ENCODE results near the gene FCHO1. TPM values are rescaled to one million over a fixed set of nuclear protein-coding genes. Genes with fewer than 3 reads are reported as not detected.

The FCHO1 gene
- total RNA-seq, 4 donors from 2014 or later: 3.1 to 7.4 (median 4.9) TPM

- DNase-seq (ENCODE audit: low spot score) (no peak), ATAC-seq (ENCODE audit: low FRiP score) (no peak)
- TF ChIP-seq, protein P1, sequence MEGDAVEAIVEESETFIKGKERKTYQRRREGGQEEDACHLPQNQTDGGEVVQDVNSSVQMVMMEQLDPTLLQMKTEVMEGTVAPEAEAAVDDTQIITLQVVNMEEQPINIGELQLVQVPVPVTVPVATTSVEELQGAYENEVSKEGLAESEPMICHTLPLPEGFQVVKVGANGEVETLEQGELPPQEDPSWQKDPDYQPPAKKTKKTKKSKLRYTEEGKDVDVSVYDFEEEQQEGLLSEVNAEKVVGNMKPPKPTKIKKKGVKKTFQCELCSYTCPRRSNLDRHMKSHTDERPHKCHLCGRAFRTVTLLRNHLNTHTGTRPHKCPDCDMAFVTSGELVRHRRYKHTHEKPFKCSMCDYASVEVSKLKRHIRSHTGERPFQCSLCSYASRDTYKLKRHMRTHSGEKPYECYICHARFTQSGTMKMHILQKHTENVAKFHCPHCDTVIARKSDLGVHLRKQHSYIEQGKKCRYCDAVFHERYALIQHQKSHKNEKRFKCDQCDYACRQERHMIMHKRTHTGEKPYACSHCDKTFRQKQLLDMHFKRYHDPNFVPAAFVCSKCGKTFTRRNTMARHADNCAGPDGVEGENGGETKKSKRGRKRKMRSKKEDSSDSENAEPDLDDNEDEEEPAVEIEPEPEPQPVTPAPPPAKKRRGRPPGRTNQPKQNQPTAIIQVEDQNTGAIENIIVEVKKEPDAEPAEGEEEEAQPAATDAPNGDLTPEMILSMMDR (IDR thresholded peaks at IDR 0.05): no peak
Observed at GRCh38 chr19:17754634-17755442, 3.6 kb downstream of the FCHO1 start.

DNA sequence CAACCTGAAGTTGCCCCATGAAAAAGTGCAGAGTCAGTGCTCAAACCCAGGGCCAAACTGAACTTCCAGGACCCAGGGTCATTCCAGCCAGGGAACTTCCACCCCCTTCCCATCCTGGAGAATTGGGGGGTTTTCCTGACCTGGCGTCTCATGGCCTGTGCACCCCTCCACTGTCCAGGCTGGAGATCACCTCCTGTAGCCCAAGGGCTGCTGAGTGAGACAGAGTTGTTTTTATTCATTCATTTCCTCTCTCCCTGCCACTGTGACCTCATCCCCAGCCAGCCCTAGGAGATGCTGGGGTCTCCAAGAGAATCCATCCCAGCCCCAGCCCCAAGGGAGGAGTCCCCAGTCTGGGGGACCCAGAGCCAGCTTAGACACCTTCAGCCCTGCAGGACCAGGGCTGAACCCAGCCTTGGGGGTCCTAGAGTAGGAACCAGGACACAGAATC is 4.2 kb downstream of the FCHO1 start:
- DNase-seq (ENCODE audit: low spot score) (no peak), ATAC-seq (ENCODE audit: low FRiP score) (no peak)
- TF ChIP-seq, protein P1 (IDR thresholded peaks at IDR 0.05): no peak

- TF ChIP-seq, protein P1 (IDR thresholded peaks at IDR 0.05): no peak
- ATAC-seq (ENCODE audit: low FRiP score) (no peak), DNase-seq (ENCODE audit: low spot score) (no peak)
Observed at GRCh38 chr19:17755977-17756670, 4.8 kb downstream of the FCHO1 start.

DNA sequence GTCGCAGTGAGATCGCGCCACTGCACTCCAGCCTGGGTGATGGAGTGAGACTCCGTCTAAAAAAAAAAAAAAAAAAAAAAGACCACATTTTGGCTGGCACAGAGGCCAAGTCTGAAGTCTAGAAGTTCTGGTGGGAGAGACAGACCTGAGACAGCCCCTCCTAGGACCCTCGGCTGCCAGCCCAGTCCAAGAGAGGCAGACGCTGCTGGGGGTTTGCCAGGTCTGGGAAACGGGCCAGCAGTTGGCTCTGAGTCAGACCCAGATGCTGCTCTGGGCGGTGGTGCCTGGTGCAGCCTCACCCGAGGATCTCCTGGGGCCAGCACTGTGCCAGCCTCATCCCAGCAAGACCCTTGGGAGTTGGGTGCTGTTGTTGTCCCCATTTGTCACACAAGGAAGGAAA is 5.8 kb downstream of the FCHO1 start:
- DNase-seq (ENCODE audit: low spot score): peak; percentile 71
- TF ChIP-seq, protein P1 (IDR thresholded peaks at IDR 0.05): no peak
- peak; percentile 87 for ATAC-seq (ENCODE audit: low FRiP score)

DNA sequence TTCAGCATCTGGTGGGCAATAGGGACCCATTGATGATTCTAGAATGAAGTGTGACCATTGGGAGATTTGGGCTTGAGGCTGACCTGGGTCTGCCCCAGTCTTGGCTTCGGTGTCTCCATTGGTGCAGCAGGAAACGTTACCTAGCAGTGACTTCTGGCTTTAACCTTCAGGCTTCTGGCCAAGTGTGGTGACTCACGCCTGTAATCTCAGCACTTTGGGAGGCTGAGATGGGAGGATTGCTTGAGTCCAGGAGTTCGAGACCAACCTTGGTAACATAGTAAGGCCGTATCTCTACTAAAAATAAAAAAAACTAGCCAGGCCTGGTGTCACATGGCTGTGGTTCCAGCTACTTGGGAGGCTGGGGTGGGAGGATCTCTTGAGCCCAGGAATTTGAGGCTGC is 7.2 kb downstream of the FCHO1 start:
- no peak for DNase-seq (ENCODE audit: low spot score)
- TF ChIP-seq, protein P1 (IDR thresholded peaks at IDR 0.05): no peak
- ATAC-seq (ENCODE audit: low FRiP score): no peak

DNA sequence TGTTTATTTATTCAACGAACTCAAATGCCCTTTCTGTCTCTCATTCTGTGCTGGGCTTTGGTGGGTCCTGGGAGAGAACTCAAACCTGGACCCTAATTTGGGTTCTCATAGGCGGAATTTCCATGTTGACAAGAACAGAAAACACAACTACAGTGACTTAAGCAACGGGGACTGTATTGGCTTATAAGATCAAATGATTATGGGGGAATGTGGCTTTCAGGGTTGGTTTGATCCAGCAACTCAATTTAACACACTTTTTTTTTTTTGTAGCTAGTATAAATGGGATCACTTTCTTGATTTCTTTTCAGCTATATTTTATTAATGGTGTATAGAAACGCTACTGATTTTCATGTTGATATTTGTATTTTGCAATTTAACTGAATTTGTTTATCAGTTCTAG is 9.9 kb downstream of the FCHO1 start:
- no peak for ATAC-seq (ENCODE audit: low FRiP score)
- DNase-seq (ENCODE audit: low spot score): no peak
- TF ChIP-seq, protein P1 (IDR thresholded peaks at IDR 0.05): no peak

Data from omental fat pad (tissue), 4 donors.